ENCODE data around the gene MCRIP2.

The MCRIP2 gene

DNA sequence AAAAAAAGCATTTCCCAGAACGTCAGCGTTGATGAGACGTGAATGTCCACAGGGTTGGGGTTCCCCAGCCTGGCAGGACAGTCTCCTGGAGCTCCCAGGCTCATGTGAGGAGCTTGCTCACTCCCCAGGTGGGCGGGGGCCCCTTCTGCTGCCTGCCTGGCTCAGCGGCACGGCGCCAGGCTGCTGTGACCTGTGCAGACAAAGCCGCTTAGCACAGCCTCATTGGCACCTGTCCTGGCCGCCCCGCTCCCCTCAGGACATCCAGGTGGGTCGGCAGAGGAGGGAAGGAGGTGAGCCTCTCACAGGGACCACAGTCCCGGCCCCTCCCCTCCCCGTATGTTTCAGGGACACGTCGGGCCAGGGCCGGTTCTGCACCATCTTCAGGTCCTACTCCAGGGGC lies 23.8 kb upstream of the MCRIP2 start:
- DNase-seq = no peak

- DNase-seq = no peak
These were observed 22.0 kb upstream of the MCRIP2 start for GRCh38 chr16:619476-620100.

- no peak for DNase-seq
These were observed 20.7 kb upstream of the MCRIP2 start for GRCh38 chr16:620700-621525.

DNA sequence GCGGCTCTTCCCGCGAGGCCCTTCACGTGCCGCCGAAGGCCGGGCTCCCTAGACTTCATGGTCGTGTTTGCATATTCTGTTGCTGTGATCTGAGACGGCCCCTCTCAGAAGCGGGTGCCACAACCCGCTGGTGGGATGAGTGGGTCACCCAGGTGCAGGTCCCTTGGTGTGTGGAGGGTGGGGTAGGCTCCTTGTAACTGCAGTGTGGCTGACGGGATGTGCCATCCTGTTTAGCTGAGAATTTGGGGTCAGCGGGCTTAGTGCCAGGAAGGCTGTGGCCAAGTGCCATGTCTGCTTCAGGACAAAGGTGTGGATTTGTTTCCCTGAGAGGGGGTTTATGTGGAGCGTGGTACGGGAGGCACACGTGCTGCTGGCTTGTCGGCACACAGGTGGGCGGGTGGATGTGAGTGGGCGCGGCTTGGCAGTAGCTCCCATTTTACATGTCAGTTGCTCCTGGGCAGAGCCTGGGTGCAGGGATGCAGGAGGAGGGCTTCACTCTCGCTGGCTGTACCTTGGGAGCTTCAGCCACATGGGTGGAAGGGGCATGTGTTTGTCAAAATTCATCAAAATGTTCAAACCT lies 20.0 kb upstream of the MCRIP2 start:
- no peak for DNase-seq

DNA sequence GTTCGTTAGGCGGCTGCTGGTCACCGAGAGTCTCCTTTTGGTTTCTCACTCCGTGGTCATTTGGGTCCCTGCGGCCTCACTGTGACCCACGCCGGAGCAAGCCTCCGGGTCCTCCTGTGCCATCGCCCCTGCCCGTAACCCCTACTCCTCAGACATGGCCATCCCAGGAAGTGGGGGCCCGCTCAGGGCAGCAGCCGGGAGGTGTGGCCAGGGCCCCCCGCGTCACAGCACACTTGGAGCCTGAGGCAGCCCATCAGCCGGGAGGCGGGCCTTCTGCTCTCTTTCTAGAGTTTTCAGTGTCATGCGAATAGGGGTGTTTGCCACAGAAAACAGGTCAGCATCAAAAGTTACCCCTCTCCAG lies 18.7 kb upstream of the MCRIP2 start:
- no peak for DNase-seq

GRCh38 chr16:624526-625070 lies 17.0 kb upstream of the MCRIP2 start:
- DNase-seq = no peak

DNA sequence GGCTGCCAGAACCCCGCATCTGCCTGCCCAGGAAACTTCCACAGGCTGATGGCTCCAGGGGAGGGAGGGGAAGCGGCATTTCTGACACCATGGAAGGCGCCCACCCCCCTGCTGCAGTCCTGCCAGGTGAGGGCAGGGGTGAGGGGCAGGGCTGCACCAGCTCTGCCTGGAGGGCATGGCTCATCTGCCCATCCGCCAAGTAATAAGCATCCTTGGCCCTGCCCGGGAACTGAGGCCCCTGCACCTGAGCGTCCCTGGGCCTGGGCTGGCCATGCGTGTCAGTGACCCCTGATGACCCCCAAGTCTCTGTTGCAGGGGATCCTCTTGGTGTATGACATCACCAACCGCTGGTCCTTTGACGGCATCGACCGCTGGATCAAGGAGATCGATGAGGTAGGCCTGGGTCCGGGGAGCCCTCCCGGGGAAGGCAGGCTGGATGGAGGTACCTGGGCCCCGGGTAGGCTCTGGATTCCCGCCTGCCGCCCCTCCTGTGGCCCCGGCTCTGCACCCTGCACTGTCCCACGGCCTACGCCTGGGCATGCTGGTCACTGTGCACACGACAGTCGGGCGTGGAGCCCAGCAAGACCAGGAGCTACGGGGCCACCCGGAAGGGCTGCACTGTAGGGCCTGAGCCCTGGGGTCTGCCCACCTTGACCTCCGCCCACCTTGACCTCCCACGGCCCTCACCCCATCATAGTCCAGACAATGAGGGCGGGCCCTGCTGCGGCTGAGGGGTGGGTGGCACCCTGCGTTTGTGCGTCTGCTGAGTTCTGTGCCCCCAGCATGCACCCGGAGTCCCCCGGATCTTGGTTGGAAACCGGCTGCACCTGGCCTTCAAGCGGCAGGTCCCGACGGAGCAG lies 16.3 kb upstream of the MCRIP2 start:
- DNase-seq = no peak

- DNase-seq = no peak
These were observed 15.5 kb upstream of the MCRIP2 start for GRCh38 chr16:625977-626765.

- DNase-seq = no peak
These were observed 14.7 kb upstream of the MCRIP2 start for GRCh38 chr16:626787-627453.

DNA sequence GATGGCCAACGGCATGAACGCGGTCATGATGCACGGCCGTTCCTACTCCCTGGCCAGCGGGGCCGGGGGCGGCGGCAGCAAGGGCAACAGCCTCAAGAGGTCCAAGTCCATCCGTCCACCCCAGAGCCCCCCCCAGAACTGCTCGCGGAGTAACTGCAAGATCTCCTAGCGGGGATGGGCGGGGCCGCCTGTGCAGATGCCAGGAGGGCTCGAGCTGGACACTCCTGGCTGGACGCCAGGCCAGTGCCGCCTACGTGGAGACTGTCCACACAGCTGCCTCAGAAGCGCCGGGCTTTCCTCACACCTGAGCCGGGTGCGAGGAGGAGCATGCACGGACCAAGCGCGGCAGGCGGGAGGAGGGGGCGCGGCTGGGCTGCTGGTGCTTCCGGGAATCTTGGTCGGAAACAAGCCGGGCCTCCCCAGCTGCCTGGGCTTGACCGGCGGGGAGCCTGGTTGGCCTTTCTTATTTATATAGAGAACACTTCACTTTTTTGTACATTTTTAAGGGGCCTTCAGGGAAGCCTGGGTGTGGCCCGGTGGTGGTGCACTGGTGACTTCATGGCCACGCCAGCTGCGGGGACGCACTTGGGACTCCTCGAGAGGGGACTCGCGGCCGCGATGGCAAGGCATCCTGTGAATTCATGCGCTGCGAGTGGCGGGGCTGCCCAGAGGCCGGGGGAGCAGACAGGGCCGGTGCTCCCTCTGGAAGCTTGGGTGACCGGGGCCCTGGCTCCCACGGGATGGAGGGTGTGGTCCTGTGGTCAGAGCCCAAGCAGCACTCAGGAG lies 14.0 kb upstream of the MCRIP2 start:
- no peak for DNase-seq

DNA sequence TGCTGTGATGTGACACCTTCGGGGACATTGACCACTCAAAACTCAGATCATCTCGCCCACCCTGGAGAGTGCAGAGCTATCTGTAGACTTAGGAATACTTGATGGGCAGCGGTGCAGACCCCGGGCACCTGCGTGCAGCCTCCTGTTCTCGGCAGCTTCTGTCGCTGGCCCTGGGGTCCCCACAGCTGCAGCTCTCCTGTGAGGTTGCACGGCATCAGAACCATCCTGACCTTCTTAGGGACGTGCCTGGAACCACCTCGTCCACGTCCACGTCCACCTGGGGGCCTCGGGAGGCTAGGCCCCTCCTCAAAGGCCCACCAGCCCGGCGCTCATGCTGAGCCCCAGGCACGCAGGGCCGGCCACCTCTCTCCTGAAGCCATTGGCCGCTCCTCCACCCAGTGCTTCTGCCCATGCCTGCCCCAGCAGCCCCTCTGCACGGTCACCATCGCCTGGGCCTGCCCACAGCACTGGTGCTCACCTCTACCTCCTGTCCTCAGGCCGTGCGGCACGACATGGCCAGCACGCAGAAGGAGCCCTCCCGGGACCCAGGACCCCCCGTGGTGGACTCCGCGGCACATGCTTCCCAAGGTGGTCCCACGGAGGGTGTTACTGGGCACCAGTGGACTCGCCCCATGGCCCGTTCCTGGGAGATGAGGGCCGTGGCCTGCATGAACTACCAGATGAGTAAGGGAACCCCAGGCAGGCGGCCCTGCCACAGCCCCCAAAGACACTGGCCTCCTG lies 13.1 kb upstream of the MCRIP2 start:
- no peak for DNase-seq

- no peak for DNase-seq
These were observed 12.3 kb upstream of the MCRIP2 start for GRCh38 chr16:629185-629832.

DNA sequence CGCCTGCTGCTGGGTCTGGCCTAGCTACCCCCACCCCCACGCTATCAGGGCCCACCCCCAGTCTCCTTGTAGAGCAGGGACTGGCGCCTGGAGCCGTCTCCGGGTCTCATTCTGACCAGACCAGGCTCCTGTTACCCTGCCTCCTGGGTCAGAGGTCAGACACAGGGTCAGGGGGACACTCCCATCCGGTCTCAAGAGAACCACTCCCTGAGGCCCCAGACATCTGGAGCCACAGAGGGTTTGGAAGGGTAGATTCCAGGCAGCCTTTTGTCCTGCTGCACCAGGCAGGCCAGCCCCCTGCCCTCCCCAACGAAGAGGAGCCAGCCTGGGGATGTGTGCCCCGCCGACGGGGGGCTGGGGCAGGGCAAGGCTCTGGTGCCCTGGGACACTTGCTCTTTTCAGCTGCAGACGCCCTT lies 11.8 kb upstream of the MCRIP2 start:
- no peak for DNase-seq

DNA sequence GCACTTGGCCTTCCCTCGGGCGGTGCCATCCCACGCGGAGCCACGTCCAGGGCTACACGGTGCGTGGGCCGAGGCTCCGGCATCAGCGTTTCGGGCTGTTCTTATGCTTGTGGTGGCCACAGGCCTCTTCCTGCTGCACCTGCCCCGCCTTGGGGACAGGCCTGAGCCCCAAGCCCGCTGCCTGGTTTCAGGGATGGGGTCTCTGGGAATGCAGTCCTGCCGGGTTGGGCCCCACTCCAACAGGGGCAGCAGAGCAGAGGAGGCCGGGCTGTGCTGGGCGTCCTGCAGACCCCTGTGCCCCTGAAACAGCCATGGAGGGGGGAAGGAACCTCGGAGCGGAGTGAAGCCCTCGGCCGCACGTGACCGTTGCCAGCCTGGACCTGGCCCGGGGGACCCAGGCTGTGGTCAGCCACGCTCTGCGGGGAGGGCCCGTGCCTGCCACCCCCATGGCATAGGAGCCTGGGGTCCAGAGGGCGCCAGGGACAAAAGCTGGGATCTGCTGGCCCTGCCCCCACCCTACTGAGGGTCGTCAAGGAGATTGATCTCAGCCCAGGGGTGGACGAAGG lies 11.3 kb upstream of the MCRIP2 start:
- DNase-seq = no peak

DNA sequence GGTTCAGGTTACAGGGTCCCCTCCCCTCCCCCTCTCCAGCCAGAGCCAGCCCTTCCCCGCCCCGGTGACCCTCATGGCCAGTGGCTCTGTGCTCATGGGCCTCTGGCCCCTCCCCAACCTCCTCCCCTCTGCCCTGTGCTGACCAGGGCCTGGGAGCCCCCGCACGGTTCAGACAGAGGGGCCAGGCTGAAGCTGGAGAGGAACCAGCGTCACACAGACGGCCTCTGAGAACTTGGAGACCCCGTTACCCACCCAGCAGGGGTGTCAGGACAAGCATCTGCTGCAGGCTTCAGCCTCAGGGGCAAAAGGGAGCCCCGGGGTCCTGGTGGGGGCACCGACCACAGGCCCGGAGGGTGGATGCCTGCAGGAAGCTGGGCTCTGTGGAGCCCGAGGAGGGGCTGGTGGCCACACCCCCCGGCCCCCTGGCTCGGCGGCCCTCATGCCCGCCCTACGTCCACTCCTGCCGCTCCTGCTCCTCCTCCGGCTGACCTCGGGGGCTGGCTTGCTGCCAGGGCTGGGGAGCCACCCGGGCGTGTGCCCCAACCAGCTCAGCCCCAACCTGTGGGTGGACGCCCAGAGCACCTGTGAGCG lies 10.7 kb upstream of the MCRIP2 start, which contains the start of gene WFIKKN1:
WFIKKN1 (plus strand) TSS at position 171 of the 591 bp plus-strand sequence; CDS start at position 440, 269 bp downstream.
- no peak for DNase-seq

GRCh38 chr16:631808-632358 lies 9.7 kb upstream of the MCRIP2 start:
- DNase-seq = no peak

- DNase-seq = no peak
These were observed 8.9 kb upstream of the MCRIP2 start for GRCh38 chr16:632486-633335.

Data from NCI-H510A treated with DMSO at 0.1 percent for 48 hours (cell line).